ENCODE measurements around the gene FAM171A2. TPM values are rescaled to one million over a fixed set of nuclear protein-coding genes. Genes with fewer than 3 reads are reported as not detected.

Gene FAM171A2
- total and polyA plus RNA-seq, 2 of the 8 experiments (the other 6 are each of a cell fraction or from before 2014, with no cell fraction given): 21.9 to 24.1 TPM

DNA sequence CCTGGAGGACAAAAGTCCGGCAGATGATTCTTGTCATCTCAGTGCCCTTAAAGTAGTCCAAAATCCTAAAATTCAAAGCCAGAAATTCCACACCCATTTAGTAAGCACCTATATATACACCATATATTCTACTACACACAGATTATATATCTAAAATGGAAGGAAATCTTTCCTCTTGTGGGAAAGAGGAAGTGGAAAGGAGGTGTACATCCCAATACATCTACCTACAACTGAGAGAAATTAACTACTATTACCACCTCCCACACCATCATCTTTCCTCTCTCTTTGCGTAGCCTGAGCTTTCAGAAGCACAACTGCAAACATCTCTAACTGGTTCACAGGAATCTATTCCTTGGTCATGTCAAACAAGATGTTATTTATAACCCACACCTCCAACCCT is 31.2 kb upstream of the FAM171A2 start:
- 91% methylated on average over 2 of the region's 2 CpGs; no CpG with 5 or more reads in 1 of the 2 experiments for WGBS, 2 experiments (ENCODE audit: extremely low coverage in 1 of 2, insufficient coverage in 1 of 2, insufficient read length in 1 of 2, insufficient replicate concordance in 2 of 2, low coverage in 1 of 2, low lambda C conversion rate in 2 of 2, missing lambda C conversion rate in 1 of 2)
- H2AK5ac ChIP-seq (ENCODE audit: low read depth, low read length): no peak overlapping the region
- FAIRE-seq (no peak), DNase-seq (ENCODE audit: low read depth in 1 of 2, low spot score in 2 of 2) (no peak)
- H3K4me1 ChIP-seq (replicated peaks in 1 of 4; ENCODE audit: control insufficient read depth in 3 of 4, insufficient read depth in 4 of 4, low read length in 3 of 4): no peaks in the 10 kb centered on the region
- H2BK12ac ChIP-seq (ENCODE audit: low read depth, low read length): no peak overlapping the region
- H3K27ac ChIP-seq (ENCODE audit: low read depth, low read length): no peak overlapping the region
- ChIA-PET POLR2A (ENCODE audit: partially characterized antibody) (interaction anchor here (0.6 kb wide), 1 partner anchor 17 kb away, joined by 3 read pairs; no protein-coding TSS in a partner anchor), CTCF (ENCODE audit: partially characterized antibody) (interaction anchor here (1.6 to 2.5 kb wide), 2 partner anchors 19 to 23 kb away, joined by 5 to 10 read pairs; no protein-coding TSS in a partner anchor)
- H3K23me2 ChIP-seq (ENCODE audit: low read depth, low read length): no peaks in the 10 kb centered on the region
- H3K4ac ChIP-seq (replicated peaks; ENCODE audit: insufficient read length, low read depth, low read length): no peak overlapping the region
- no peak overlapping the region for H3K56ac ChIP-seq (replicated peaks; ENCODE audit: insufficient read length, low read depth, low read length)
- no peak for TF ChIP-seq YY1 (IDR thresholded peaks at IDR 0.05; ENCODE audit: low read depth, low read length)
- no peak for TF ChIP-seq TAF1 (IDR thresholded peaks at IDR 0.05; ENCODE audit: low read depth, low read length)
- no peak for TF ChIP-seq NANOG (IDR thresholded peaks at IDR 0.05; ENCODE audit: insufficient read depth, low read depth, low read length, poor library complexity, severe bottlenecking)
- TF ChIP-seq KDM5A (IDR thresholded peaks at IDR 0.05; ENCODE audit: low read length): no peak
- H3K9me3 ChIP-seq (ENCODE audit: insufficient read depth in 2 of 2, low read depth in 1 of 2, low read length in 1 of 2): no peaks in the 10 kb centered on the region
- H4K91ac ChIP-seq (replicated peaks; ENCODE audit: insufficient read length, low read length): no peak overlapping the region
- H3K4me3 ChIP-seq (ENCODE audit: extremely low read depth in 1 of 4, insufficient read depth in 2 of 4, low read depth in 3 of 4, low read length in 4 of 4): no peak overlapping the region
- no peak overlapping the region for H2BK15ac ChIP-seq (ENCODE audit: low read length)
- H4K5ac ChIP-seq (ENCODE audit: insufficient read length, low read depth, low read length): no peak overlapping the region
- no peak overlapping the region for H2BK20ac ChIP-seq (ENCODE audit: low read length)
- H3K27me3 ChIP-seq (replicated peaks in 1 of 4; ENCODE audit: control insufficient read depth in 3 of 4, extremely low read depth in 1 of 4, insufficient read depth in 3 of 4, low read length in 3 of 4): no peaks in the 10 kb centered on the region
- H3K79me2 ChIP-seq (ENCODE audit: control insufficient read depth in 1 of 2, insufficient read depth in 2 of 2, low read length in 2 of 2): no peaks in the 10 kb centered on the region
- H4K8ac ChIP-seq (ENCODE audit: extremely low read depth, insufficient read depth, low read length): no peak overlapping the region
- H3K14ac ChIP-seq (ENCODE audit: insufficient read length): no peak overlapping the region
- H2BK5ac ChIP-seq (ENCODE audit: low read depth, low read length): no peak overlapping the region
- peaks cover 7 to 19% (median 19%) of the 10 kb centered on the region in 4 experiments; a peak in 7 of 8 replicates for H3K36me3 ChIP-seq (ENCODE audit: control insufficient read depth in 2 of 4, insufficient read depth in 4 of 4, low read length in 3 of 4)
- H3K9ac ChIP-seq (replicated peaks in 1 of 4; ENCODE audit: extremely low read depth in 1 of 4, low read depth in 3 of 4, low read length in 3 of 4): no peak overlapping the region
- H3K4me2 ChIP-seq (ENCODE audit: insufficient read depth in 1 of 2, low read depth in 2 of 2, low read length in 2 of 2): no peak overlapping the region
- no peaks in the 10 kb centered on the region for H3K79me1 ChIP-seq (ENCODE audit: low read depth, low read length)
- H3K18ac ChIP-seq (ENCODE audit: extremely low read depth, low read length): no peak overlapping the region
- no peak overlapping the region for H2AFZ ChIP-seq (ENCODE audit: low read length)
- H2BK120ac ChIP-seq (replicated peaks; ENCODE audit: low read depth, low read length): no peak overlapping the region
- peaks cover 0 to 2% of the 10 kb centered on the region in 2 experiments for H4K20me1 ChIP-seq (replicated peaks in 1 of 2; ENCODE audit: control insufficient read depth in 1 of 2, insufficient read depth in 2 of 2, low read length in 2 of 2)
- no peak overlapping the region for H3K23ac ChIP-seq (ENCODE audit: insufficient read length)

All from H1 (cell line).